Kidney (tissue), 14 donors: ENCODE results near the gene KIF26B. TPM values are rescaled to one million over a fixed set of nuclear protein-coding genes. Genes with fewer than 3 reads are reported as not detected.

Source experiments
- DNase-seq, 5 donors: peaks; one replicate each; pipeline ENCODE4 v3.0.0-alpha.2; 2013 to 2020
- FAIRE-seq: peaks from 2 replicates; lab custom pipeline; 2012; peaks lifted over from hg19 to GRCh38; lab: Jason Lieb, UNC
- H3K27ac ChIP-seq, 2 donors: one replicate each; pipeline ENCODE4 v1.7.0; 2013; ENCODE audit warnings: low read depth in 2 of 2, low read length in 2 of 2, inconsistent platforms in 1 of 2
- H3K27me3 ChIP-seq: one replicate; pipeline ENCODE4 v1.7.1; 2013; ENCODE audit warnings: low read length, inconsistent platforms; ENCODE audit not compliant: control insufficient read depth, insufficient read depth
- H3K36me3 ChIP-seq, 3 donors: one replicate each; pipeline versions ENCODE4 v1.7.0 to v1.7.1; 2013; ENCODE audit warnings: low read length in 3 of 3, control low read depth in 1 of 3, inconsistent platforms in 1 of 3; ENCODE audit not compliant: insufficient read depth in 3 of 3, control insufficient read depth in 2 of 3
- H3K4me1 ChIP-seq, 3 donors: one replicate each; pipeline versions ENCODE4 v1.7.0 to v1.7.1; 2013; ENCODE audit warnings: low read length in 3 of 3, inconsistent platforms in 1 of 3, low read depth in 1 of 3; ENCODE audit not compliant: control insufficient read depth in 2 of 3, insufficient read depth in 2 of 3
- H3K4me3 ChIP-seq, 3 donors: one replicate each; pipeline versions ENCODE4 v1.7.0 to v1.8.1; 2013; ENCODE audit warnings: low read length in 3 of 3, control low read depth in 1 of 3, inconsistent platforms in 1 of 3
- H3K9ac ChIP-seq, 3 donors: one replicate each; pipeline versions ENCODE4 v1.7.0 to v1.7.1; 2013; ENCODE audit warnings: low read length in 3 of 3, control low read depth in 1 of 3, inconsistent platforms in 1 of 3
- H3K9me3 ChIP-seq, 3 donors: one replicate each; pipeline versions ENCODE4 v1.7.0 to v1.7.1; 2013; ENCODE audit warnings: low read length in 3 of 3, control low read depth in 1 of 3, inconsistent platforms in 1 of 3; ENCODE audit not compliant: control insufficient read depth in 2 of 3, insufficient read depth in 1 of 3
- CTCF ChIP-seq: IDR thresholded peaks from 3 replicates; pipeline ENCODE4 v1.5.1; 2012; ENCODE audit warnings: mild to moderate bottlenecking, moderate library complexity, borderline replicate concordance; ENCODE audit not compliant: insufficient read depth; ENCODE audit errors: extremely low read depth
- intact Hi-C: fragments of 100-400 bp; cut with DNase I; formaldehyde crosslinking; loops from one replicate; pipeline ENCODE4 v1.11.1; 2022
- polyA plus RNA-seq: library from polyadenylated mRNA; stranded (reverse); fragments of 350-450 nt; fragmentation: Illumina TruSeq; extraction: RNeasy Lipid Tissue Mini Kit (QIAGEN cat#74804); gene quantifications from one replicate; pipeline ENCODE4 v1.2.3, GENCODE V29; 2014; ENCODE audit warnings: low read depth, low replicate concordance; ENCODE audit not compliant: insufficient read depth
- total RNA-seq: library from RNA; stranded (reverse); fragmentation: NEBNext Ultra II Directional; extraction: Animal tissue kit (Norgen Biotek cat#: 25700); gene quantifications from one replicate; pipeline ENCODE4 v1.2.1, GENCODE V29; 2021
- donor health status: control.
- donor health status: control.
- donor health status: control.
- donor health status: control.
- donor health status: control.
- donor health status: DM: yes; HTN: yes; CAD: no.
- donor health status: Normal renal cell carcinoma (clear cell type).

The KIF26B gene
- total and polyA plus RNA-seq, 2 donors from 2014 or later = 0.52 to 10.7 TPM

- intact Hi-C loops = no loop called here
- H3K4me1 ChIP-seq = no peaks in the 10 kb centered on the region
- H3K4me3 ChIP-seq = no peak overlapping the region
- no peak for FAIRE-seq
- no peaks in the 10 kb centered on the region for H3K27me3 ChIP-seq
- no peaks in the 10 kb centered on the region for H3K9me3 ChIP-seq
- no peak overlapping the region for H3K9ac ChIP-seq
- no peak for TF ChIP-seq CTCF
- no peaks in the 10 kb centered on the region for H3K36me3 ChIP-seq
- DNase-seq = no peak
- no peak overlapping the region for H3K27ac ChIP-seq
Observed at GRCh38 chr1:245560316-245560859, 405.6 kb downstream of the KIF26B start.

- no peak overlapping the region for H3K9ac ChIP-seq
- H3K27ac ChIP-seq = no peak overlapping the region
- H3K9me3 ChIP-seq = no peaks in the 10 kb centered on the region
- H3K4me3 ChIP-seq = no peak overlapping the region
- H3K27me3 ChIP-seq = no peaks in the 10 kb centered on the region
- DNase-seq = no peak
- intact Hi-C loops = no loop called here
- no peaks in the 10 kb centered on the region for H3K4me1 ChIP-seq
- TF ChIP-seq CTCF = no peak
- no peaks in the 10 kb centered on the region for H3K36me3 ChIP-seq
- FAIRE-seq = no peak
Observed at GRCh38 chr1:245561665-245562234, 407.0 kb downstream of the KIF26B start.

GRCh38 chr1:245566134-245566533, 411.3 kb downstream of the KIF26B start:
- no peak overlapping the region for H3K27ac ChIP-seq
- no peaks in the 10 kb centered on the region for H3K36me3 ChIP-seq
- H3K9me3 ChIP-seq = no peaks in the 10 kb centered on the region
- DNase-seq = no peak
- H3K4me3 ChIP-seq = no peak overlapping the region
- intact Hi-C loops = no loop called here
- no peaks in the 10 kb centered on the region for H3K27me3 ChIP-seq
- H3K4me1 ChIP-seq = no peaks in the 10 kb centered on the region
- no peak for TF ChIP-seq CTCF
- H3K9ac ChIP-seq = no peak overlapping the region
- no peak for FAIRE-seq
